IMR-90 (cell line): ENCODE measurements around the gene LPAR1.
"Not testable (repeated sequence)": the region's sequence is repeated elsewhere in the genome, so short reads cannot be mapped to it uniquely, and the experiment has no call there.

Source experiments
- BHLHE40 ChIP-seq: fragments of 150-350 bp; IDR thresholded peaks from 2 replicates; pipeline ENCODE4 v1.6.1; 2016; ENCODE audit warnings: mild to moderate bottlenecking, low read depth, low read length
- CEBPB ChIP-seq: IDR thresholded peaks from 2 replicates; pipeline ENCODE4 v1.6.1; 2012; ENCODE audit warnings: low read depth, low read length, improper control_type of control experiment
- CHD1 ChIP-seq: IDR thresholded peaks from 2 replicates; pipeline ENCODE4 v1.6.1; 2012; ENCODE audit warnings: low read depth, low read length, improper control_type of control experiment
- FOS ChIP-seq: fragments of 150-350 bp; IDR thresholded peaks from 2 replicates; pipeline ENCODE4 v1.6.1; 2016; ENCODE audit warnings: low read depth, low read length
- MAFK ChIP-seq: IDR thresholded peaks from 2 replicates; pipeline ENCODE4 v1.6.1; 2012; ENCODE audit warnings: low read depth, low read length, improper control_type of control experiment
- MXI1 ChIP-seq: IDR thresholded peaks from 2 replicates; pipeline ENCODE4 v1.6.1; 2012; ENCODE audit warnings: low read depth, mild to moderate bottlenecking, low read length, moderate library complexity, borderline replicate concordance
- NFE2L2 ChIP-seq: fragments of 150-350 bp; IDR thresholded peaks from 2 replicates; pipeline ENCODE4 v1.6.1; 2016; ENCODE audit warnings: low read depth, mild to moderate bottlenecking, low read length
- POLR2A ChIP-seq: IDR thresholded peaks from 2 replicates; pipeline ENCODE4 v1.6.1; 2012; ENCODE audit warnings: mild to moderate bottlenecking, low read depth, low read length
- RAD21 ChIP-seq: IDR thresholded peaks from 2 replicates; pipeline ENCODE4 v1.6.1; 2012; ENCODE audit warnings: low read length, improper control_type of control experiment
- RCOR1 ChIP-seq: IDR thresholded peaks from 2 replicates; pipeline ENCODE4 v1.6.1; 2012; ENCODE audit warnings: mild to moderate bottlenecking, low read length, improper control_type of control experiment; ENCODE audit not compliant: insufficient replicate concordance
- RFX5 ChIP-seq: IDR thresholded peaks from 2 replicates; pipeline ENCODE4 v1.8.0; 2012; ENCODE audit warnings: low read depth, mild to moderate bottlenecking, low read length, moderate library complexity
- TF ChIP-seq, protein P1 (sequence below): conservative IDR thresholded peaks from 2 replicates; pipeline ENCODE4 v1.5.1; 2012; ENCODE audit warnings: mild to moderate bottlenecking, low read depth, low read length, improper control_type of control experiment
- TF ChIP-seq, protein P2 (sequence below): fragments of 150-350 bp; IDR thresholded peaks from 2 replicates; pipeline ENCODE4 v1.6.1; 2017; ENCODE audit warnings: mild to moderate bottlenecking, antibody characterized with exemption, low read length, low read depth
- TF ChIP-seq, protein P3 (sequence below): fragments of 150-350 bp; IDR thresholded peaks from 2 replicates; pipeline ENCODE4 v1.6.1; 2016; ENCODE audit warnings: low read depth, mild to moderate bottlenecking, low read length, moderate library complexity, borderline replicate concordance

DNA sequence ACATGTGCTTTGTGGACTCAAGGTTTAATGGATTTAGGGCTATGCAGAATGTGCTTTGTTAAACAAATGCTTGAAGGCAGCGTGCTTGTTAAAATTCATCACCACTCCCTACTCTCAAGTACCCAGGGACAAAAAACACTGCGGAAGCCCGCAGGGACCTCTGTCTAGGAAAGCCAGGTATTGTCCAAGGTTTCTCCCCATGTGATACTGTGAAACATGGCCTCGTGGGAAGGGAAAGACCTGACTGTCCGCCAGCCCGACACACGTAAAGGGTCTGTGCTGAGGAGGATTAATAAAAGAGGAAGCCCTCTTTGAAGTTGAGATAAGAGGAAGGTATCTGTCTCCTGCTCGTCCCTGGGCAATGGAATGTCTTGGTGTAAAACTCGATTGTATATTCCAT is 211.9 kb downstream of the LPAR1 start:
- not testable (repeated sequence) for TF ChIP-seq NFE2L2, POLR2A, BHLHE40, RAD21, CEBPB, MXI1, CHD1, RFX5, MAFK, FOS, RCOR1
- TF ChIP-seq, protein P1, sequence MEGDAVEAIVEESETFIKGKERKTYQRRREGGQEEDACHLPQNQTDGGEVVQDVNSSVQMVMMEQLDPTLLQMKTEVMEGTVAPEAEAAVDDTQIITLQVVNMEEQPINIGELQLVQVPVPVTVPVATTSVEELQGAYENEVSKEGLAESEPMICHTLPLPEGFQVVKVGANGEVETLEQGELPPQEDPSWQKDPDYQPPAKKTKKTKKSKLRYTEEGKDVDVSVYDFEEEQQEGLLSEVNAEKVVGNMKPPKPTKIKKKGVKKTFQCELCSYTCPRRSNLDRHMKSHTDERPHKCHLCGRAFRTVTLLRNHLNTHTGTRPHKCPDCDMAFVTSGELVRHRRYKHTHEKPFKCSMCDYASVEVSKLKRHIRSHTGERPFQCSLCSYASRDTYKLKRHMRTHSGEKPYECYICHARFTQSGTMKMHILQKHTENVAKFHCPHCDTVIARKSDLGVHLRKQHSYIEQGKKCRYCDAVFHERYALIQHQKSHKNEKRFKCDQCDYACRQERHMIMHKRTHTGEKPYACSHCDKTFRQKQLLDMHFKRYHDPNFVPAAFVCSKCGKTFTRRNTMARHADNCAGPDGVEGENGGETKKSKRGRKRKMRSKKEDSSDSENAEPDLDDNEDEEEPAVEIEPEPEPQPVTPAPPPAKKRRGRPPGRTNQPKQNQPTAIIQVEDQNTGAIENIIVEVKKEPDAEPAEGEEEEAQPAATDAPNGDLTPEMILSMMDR, result not testable (repeated sequence)
- TF ChIP-seq, protein P2, sequence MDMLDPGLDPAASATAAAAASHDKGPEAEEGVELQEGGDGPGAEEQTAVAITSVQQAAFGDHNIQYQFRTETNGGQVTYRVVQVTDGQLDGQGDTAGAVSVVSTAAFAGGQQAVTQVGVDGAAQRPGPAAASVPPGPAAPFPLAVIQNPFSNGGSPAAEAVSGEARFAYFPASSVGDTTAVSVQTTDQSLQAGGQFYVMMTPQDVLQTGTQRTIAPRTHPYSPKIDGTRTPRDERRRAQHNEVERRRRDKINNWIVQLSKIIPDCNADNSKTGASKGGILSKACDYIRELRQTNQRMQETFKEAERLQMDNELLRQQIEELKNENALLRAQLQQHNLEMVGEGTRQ, result not testable (repeated sequence)
- TF ChIP-seq, protein P3, sequence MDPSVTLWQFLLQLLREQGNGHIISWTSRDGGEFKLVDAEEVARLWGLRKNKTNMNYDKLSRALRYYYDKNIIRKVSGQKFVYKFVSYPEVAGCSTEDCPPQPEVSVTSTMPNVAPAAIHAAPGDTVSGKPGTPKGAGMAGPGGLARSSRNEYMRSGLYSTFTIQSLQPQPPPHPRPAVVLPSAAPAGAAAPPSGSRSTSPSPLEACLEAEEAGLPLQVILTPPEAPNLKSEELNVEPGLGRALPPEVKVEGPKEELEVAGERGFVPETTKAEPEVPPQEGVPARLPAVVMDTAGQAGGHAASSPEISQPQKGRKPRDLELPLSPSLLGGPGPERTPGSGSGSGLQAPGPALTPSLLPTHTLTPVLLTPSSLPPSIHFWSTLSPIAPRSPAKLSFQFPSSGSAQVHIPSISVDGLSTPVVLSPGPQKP, result not testable (repeated sequence)
